GM06990 (cell line): ENCODE data around the gene VSTM2L.

Experiments used
- DNase-seq: peaks from one replicate; pipeline ENCODE4 v3.0.0-alpha.2; 2011; ENCODE audit not compliant: insufficient read length; ENCODE audit errors: extremely low read depth
- H3K27me3 ChIP-seq: replicated peaks from 2 replicates; pipeline ENCODE4 v1.6.0; 2011; ENCODE audit warnings: low read length; ENCODE audit not compliant: control insufficient read depth, insufficient read depth
- H3K36me3 ChIP-seq: 2 replicates; pipeline ENCODE4 v1.5.1; 2011; ENCODE audit warnings: low read length; ENCODE audit not compliant: control insufficient read depth, insufficient read depth
- H3K4me3 ChIP-seq: replicated peaks from 2 replicates; pipeline ENCODE4 v1.5.1; 2011; ENCODE audit warnings: low read depth, mild to moderate bottlenecking, control low read depth, low read length
- TF ChIP-seq, protein P1 (sequence below): IDR thresholded peaks from 2 replicates; pipeline ENCODE4 v1.5.1; 2011; ENCODE audit warnings: low read length, control low read depth, mild to moderate bottlenecking, inconsistent platforms; ENCODE audit not compliant: insufficient read depth, poor library complexity, severe bottlenecking

The VSTM2L gene

DNA sequence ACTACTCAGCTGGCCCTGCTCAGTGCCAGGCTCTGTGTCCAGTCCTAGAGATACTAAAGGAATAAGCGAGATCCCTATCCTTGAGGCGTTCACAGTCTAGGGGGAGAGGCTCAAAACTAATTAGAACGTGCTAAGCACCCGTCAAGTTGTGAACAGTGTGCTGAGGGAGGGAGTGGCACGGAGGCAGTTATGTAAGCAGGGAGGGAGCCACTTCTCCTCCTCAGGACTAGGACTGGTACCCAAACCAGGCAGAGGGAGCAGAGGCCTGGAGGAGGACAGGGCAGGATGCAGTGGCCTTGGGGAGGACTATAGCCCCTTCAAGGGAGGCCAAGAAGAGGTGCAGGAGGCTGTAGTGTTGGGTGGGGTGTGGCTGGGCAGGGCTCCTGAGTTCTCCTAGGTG is 39.6 kb upstream of the VSTM2L start:
- Histone ChIP-seq H3K4me3 (no peak overlapping the region), H3K27me3 (no peaks in the 10 kb centered on the region), H3K36me3 (peaks cover 10% of the 10 kb centered on the region)
- TF ChIP-seq, protein P1, sequence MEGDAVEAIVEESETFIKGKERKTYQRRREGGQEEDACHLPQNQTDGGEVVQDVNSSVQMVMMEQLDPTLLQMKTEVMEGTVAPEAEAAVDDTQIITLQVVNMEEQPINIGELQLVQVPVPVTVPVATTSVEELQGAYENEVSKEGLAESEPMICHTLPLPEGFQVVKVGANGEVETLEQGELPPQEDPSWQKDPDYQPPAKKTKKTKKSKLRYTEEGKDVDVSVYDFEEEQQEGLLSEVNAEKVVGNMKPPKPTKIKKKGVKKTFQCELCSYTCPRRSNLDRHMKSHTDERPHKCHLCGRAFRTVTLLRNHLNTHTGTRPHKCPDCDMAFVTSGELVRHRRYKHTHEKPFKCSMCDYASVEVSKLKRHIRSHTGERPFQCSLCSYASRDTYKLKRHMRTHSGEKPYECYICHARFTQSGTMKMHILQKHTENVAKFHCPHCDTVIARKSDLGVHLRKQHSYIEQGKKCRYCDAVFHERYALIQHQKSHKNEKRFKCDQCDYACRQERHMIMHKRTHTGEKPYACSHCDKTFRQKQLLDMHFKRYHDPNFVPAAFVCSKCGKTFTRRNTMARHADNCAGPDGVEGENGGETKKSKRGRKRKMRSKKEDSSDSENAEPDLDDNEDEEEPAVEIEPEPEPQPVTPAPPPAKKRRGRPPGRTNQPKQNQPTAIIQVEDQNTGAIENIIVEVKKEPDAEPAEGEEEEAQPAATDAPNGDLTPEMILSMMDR = no peak
- DNase-seq = no peak

DNA sequence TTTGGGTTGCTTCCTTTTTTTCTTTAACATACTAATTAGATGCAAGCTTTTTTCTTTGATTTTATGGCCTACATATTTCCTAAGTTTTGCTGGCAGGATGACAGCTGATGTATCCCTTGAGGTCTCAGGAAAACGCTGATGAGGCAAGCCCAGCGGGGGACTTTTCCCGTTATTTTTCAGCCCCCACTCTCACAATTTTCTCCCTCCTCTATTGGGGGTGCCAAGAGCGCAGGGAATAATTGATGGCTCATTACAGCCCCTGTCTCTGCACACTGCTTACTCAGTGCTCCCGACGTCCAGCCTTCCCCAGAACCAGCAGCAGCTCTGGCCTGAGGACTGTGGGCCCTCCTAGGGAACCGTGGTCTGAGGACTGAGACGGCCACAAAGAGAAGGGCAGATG is 38.6 kb upstream of the VSTM2L start:
- no peak overlapping the region for H3K4me3 ChIP-seq
- TF ChIP-seq, protein P1 = no peak
- DNase-seq = no peak
- peaks cover 12% of the 10 kb centered on the region for H3K36me3 ChIP-seq
- no peaks in the 10 kb centered on the region for H3K27me3 ChIP-seq

DNA sequence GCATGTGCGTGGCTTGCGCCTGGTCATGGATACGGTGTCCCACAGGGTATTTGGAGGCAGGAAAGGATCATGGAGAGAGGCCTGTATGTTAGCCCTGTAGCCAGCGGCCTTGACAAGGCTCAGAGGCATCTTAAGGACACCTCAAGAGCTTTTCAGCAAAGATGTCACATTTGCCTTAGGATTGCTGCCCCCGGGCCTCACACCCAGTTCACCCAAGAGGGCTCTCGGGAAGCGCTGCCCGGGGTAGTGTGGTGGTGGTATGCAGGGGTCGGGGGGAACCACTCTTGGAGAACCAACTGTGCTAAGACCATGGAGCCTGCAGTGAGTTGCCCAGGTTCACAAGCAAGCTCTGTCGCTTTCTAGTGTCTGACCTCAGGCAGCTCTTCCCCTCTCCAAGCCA is 36.9 kb upstream of the VSTM2L start:
- Histone ChIP-seq H3K36me3 (peaks cover 14% of the 10 kb centered on the region), H3K27me3 (no peaks in the 10 kb centered on the region), H3K4me3 (no peak overlapping the region)
- TF ChIP-seq, protein P1 = no peak
- no peak for DNase-seq

DNA sequence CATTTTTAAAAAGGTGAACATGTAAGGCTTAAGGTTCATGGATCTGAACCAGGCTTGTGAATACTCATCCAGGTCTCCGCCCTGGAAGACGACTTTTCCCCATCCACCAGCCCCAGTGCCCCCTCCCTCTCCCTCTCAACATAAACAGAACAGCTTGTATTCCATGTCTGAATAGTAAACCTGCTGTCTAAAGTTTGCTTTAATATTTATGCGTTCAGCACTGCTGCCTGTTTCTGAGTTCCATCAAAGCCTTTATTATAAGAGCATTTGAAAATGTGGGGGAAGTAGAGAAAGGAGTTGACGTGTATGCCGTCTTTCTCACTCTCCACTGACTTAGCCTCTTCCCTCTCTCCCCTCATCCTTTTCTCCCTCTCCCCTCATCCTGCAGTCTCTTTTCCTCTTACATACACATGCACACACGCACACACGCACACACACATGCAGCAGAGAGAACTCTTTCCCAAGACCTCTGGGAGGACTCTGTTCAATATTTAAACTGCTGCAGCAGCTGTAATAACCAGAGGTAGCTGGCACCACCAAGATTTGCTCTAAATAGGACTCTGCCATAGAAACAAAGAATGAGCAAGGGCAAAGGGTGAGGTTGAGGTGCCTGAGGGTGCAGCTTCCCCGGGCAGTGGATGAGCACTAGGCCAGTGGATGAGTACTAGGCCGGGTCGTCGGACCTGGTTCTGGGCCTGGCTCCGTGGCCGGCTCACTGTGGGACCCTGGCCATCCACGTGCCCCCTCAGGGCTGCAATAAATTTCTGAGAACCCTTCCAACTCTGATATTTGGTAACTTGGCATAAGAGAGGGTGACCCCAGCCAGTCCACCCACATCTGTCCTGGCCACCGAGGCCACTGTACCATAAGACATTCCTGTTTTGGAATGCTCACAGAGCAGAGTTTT is 35.4 kb upstream of the VSTM2L start:
- TF ChIP-seq, protein P1 = no peak
- Histone ChIP-seq H3K27me3 (no peaks in the 10 kb centered on the region), H3K36me3 (peaks cover 14% of the 10 kb centered on the region), H3K4me3 (no peak overlapping the region)
- no peak for DNase-seq

DNA sequence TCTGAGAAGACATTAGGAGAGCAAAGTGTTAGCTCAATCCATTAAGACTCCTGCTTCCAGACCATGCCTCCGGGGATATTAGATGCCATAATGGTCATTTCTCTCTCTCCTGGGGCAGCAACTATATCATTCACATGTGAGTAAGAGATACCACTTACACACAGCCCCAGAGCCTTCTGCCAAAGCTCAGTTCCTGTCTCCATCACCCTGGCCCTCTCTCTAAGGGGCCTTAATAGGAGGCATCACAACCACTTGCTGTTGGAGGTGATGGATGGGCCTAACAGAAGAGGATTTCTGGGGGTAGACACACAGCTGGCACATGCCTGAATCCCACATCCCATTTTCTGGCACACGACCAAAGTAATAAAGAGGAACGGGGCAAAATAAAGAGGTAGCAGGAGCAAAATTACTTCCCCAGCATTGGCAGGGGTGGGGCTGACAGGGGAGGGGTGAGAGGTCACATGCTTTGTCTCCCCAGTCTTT is 34.0 kb upstream of the VSTM2L start:
- H3K36me3 ChIP-seq = peaks cover 18% of the 10 kb centered on the region
- no peaks in the 10 kb centered on the region for H3K27me3 ChIP-seq
- H3K4me3 ChIP-seq = no peak overlapping the region
- no peak for DNase-seq
- TF ChIP-seq, protein P1 = no peak
